ENCODE measurements around the gene ZNF136.

ZNF136 gene

DNA sequence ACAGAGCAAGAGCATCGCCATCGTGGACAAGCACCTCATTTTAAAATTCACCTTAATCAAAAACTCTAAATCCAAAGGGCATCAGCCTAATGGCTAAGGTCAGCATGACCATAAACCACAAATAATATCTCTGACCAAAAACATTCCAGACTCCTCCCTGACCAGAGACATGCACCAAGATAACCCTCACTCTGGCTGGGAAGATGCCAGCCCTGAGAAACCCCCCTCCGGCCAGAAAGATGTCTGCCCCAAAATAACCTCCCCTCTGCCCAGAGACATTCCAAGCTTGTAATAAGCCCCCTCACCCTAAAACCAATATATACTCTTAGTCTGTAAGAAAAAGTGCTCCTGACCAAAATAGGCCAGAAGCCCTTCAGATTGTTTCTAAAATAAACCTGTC lies 70.1 kb downstream of the ZNF136 start:
- TF ChIP-seq EZH2phosphoT487 (IDR thresholded peaks at IDR 0.05; ENCODE audit: borderline replicate concordance) = no peak
- Histone ChIP-seq H3K9me2 (replicated peaks; ENCODE audit: low read depth, low read length) (no peaks in the 10 kb centered on the region), H3K4me2 (ENCODE audit: low read depth, low read length, poor library complexity, severe bottlenecking) (no peak overlapping the region), H3K79me2 (ENCODE audit: insufficient read depth, low read length) (no peaks in the 10 kb centered on the region), H4K20me1 (ENCODE audit: insufficient read depth, low read length, poor library complexity, severe bottlenecking) (no peaks in the 10 kb centered on the region), H3K36me3 (ENCODE audit: insufficient read depth, low read length) (no peaks in the 10 kb centered on the region), H3F3A (ENCODE audit: low read depth) (no peaks in the 10 kb centered on the region), H2AFZ (ENCODE audit: low read length) (no peak overlapping the region), H3K4me1 (ENCODE audit: insufficient read depth, low read length, poor library complexity, severe bottlenecking) (no peaks in the 10 kb centered on the region), H3K27me3 (ENCODE audit: insufficient read depth, low read length, poor library complexity, severe bottlenecking) (no peaks in the 10 kb centered on the region), H3K9ac (ENCODE audit: low read depth, low read length, poor library complexity, severe bottlenecking) (no peak overlapping the region), H3K4me3 (ENCODE audit: low read length, poor library complexity, severe bottlenecking) (no peak overlapping the region), H3K9me3 (ENCODE audit: insufficient read depth, low read depth, low read length) (no peaks in the 10 kb centered on the region)

DNA sequence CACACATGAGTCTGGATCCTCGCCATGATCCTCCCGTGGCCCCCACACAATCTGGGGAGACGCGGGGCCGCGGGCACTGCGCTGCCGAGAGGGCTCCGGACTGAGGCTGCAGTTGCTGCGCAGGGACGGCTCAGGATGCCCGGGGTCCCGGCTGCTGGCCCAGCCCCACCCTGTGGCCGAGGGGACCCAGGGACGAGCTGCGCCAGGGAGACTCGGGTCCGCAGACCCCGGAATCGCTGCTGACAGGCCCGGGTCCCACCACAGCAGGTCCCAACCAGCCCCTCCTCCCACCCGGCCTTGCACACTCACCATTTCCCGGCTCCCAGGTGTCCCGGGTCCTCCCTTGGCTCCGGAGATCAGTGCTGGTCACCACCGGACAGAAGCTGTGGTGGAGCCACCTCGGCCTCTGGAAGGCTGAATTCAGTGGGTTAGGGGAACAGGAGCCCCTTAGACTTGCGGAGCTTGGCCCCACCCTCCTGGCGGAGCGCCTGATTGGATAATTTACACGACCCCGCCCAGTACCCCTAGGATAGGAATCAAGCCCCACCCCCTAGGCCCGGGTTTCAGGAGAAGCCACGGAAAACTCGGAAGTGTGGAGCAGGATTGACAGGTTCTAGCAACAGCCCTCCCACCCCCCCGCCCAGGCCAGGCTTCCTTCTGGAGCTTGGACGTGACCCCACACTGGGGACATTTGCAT lies 74.4 kb downstream of the ZNF136 start:
- Histone ChIP-seq H3K9ac (ENCODE audit: low read depth, low read length, poor library complexity, severe bottlenecking) (no peak overlapping the region), H3K79me2 (ENCODE audit: insufficient read depth, low read length) (no peaks in the 10 kb centered on the region), H4K20me1 (ENCODE audit: insufficient read depth, low read length, poor library complexity, severe bottlenecking) (no peaks in the 10 kb centered on the region), H3K4me1 (ENCODE audit: insufficient read depth, low read length, poor library complexity, severe bottlenecking) (no peaks in the 10 kb centered on the region), H3F3A (ENCODE audit: low read depth) (no peaks in the 10 kb centered on the region), H3K4me2 (ENCODE audit: low read depth, low read length, poor library complexity, severe bottlenecking) (no peak overlapping the region), H3K27me3 (ENCODE audit: insufficient read depth, low read length, poor library complexity, severe bottlenecking) (no peaks in the 10 kb centered on the region), H3K9me2 (replicated peaks; ENCODE audit: low read depth, low read length) (no peaks in the 10 kb centered on the region), H3K4me3 (ENCODE audit: low read length, poor library complexity, severe bottlenecking) (no peak overlapping the region), H2AFZ (ENCODE audit: low read length) (no peak overlapping the region), H3K36me3 (ENCODE audit: insufficient read depth, low read length) (no peaks in the 10 kb centered on the region), H3K9me3 (ENCODE audit: insufficient read depth, low read depth, low read length) (no peaks in the 10 kb centered on the region)
- TF ChIP-seq, protein P1, sequence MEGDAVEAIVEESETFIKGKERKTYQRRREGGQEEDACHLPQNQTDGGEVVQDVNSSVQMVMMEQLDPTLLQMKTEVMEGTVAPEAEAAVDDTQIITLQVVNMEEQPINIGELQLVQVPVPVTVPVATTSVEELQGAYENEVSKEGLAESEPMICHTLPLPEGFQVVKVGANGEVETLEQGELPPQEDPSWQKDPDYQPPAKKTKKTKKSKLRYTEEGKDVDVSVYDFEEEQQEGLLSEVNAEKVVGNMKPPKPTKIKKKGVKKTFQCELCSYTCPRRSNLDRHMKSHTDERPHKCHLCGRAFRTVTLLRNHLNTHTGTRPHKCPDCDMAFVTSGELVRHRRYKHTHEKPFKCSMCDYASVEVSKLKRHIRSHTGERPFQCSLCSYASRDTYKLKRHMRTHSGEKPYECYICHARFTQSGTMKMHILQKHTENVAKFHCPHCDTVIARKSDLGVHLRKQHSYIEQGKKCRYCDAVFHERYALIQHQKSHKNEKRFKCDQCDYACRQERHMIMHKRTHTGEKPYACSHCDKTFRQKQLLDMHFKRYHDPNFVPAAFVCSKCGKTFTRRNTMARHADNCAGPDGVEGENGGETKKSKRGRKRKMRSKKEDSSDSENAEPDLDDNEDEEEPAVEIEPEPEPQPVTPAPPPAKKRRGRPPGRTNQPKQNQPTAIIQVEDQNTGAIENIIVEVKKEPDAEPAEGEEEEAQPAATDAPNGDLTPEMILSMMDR (conservative IDR thresholded peaks at IDR 0.05; ENCODE audit: low read length) = no peak
- no peak for TF ChIP-seq EZH2phosphoT487 (IDR thresholded peaks at IDR 0.05; ENCODE audit: borderline replicate concordance)
